GM08714 (cell line): Measurements from ENCODE around the gene RPTOR.

ENCODE experiments used
- H3K4me3 ChIP-seq: fragments of 200-500 bp; sonication (Bioruptor generic); 2 replicates; pipeline ENCODE4 v1.5.1; 2014; ENCODE audit warnings: mild to moderate bottlenecking, low read length, inconsistent platforms
- ZNF274 ChIP-seq: IDR thresholded peaks from 2 replicates; pipeline ENCODE4 v1.6.1; 2012; ENCODE audit warnings: mild to moderate bottlenecking, low read depth, low read length

The RPTOR gene

DNA sequence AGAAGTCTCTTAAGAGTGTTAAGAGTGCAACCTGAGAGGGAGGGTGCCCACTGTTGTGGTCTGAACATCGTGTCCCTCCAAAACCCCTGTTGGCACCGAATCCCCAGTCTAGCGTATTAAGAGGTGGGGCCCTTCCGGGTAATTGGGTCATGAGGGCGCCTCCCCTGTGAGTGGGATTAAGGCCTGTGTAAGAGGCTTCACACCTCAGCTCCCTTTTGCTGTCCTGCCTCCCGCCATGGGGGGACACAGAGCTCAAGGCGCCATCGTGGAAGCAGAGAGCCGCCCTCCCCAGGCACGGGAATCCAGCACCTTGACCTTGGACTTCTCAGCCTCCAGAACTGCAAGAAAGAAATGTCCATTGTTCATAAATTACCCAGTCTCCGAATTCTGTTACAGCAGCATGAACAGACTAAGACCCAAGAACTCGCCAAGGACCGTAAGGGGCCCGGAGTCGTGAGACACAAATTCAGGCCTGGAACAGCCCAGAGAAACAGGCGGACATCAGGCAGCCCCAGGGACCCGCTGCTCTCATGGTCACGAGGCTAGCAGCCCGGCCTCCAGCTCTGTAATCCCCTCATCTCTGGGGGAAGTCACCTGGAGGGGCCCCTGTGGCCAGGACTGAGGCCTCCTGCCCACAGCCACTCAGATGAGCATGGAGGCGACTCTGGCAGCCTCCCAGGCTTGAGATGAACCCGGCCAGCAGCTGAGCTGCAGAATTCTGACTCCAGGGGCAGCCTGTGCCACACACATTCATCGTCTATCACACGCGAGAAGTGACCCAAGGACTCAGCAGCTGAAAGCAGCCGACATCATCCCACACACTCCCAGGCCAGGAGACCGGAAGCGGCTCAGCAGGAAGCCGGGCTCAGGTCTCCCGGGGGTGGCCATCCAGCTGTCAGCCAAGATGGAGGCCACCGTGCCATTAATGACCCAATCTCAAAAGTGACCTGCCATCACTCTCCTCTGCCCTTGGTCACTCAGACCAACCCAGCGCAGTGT lies 434.2 kb downstream of the RPTOR start:
- TF ChIP-seq ZNF274, result no peak
- H3K4me3 ChIP-seq, result no peak overlapping the region

DNA sequence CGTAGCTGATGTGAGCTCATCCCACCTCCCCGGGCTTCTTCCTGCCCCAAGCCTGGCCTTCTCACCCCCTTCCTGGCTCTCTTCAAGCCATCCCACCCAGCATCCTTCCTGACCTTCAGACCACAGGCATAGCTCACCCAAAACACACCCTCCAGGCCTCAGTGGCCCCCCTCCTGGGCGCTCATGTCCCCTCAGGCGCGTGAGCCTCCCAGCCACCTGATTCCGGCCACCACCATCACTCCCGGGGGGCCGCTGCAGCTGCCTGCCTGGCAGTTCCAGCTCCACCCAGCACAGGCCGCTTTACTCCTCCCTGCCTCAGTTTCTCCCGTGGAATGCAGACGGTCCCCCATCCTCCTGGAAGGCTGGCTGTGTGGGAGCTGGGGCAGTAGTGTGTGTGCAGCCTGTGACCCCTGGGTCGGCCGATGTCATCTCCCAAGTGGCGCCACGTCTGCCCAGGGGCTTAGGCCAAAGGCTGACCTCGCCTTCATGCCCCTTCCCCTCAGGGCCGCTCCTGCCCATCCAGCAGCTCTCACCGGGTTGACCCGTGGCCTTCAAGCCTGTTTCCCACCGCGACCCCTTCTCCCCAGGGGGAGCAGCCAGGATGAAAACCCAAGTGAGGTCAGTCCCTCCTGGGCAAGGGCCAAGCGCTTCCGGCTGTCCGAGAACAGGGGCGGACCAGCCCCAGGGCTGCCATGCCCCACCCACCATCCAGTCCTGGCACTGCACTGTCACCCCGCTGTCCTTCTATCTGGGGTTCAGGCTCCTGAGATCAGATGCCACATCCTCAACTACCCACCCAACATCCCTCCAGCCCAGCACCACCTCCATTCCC lies 435.1 kb downstream of the RPTOR start:
- TF ChIP-seq ZNF274, result no peak
- H3K4me3 ChIP-seq, result no peak overlapping the region

DNA sequence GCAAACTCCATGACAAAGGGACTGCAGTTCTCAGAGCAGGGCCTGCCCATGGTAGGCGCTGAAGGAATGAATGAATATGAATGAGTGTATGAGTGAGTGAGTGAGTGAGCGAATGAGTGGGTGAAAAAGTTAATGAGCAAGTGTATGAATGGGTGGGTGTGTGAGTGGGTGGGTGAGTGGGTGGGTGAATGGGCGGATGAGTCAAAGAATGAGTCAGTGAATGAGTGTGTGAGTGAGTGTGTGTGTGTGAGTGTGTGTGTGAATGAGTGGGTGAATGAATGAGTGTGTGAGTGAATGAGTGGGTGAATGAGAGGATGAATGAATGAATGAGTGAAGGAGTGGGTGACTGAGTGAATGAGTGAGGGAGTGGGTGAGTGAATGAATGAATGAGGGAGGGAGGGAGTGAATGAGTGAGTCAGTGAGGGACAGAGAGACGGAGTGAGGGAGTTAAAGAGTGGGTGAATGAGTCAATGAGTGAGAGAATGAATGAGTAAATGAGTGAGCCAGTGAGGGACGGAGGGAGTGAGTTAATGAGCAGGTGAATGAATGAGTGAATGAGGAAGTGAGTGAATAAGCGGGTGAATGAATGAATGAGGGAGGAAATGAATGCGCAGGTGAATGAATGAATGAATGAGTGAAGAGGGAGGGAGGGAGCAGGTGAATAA lies 435.9 kb downstream of the RPTOR start:
- TF ChIP-seq ZNF274, result no peak
- H3K4me3 ChIP-seq, result no peak overlapping the region

DNA sequence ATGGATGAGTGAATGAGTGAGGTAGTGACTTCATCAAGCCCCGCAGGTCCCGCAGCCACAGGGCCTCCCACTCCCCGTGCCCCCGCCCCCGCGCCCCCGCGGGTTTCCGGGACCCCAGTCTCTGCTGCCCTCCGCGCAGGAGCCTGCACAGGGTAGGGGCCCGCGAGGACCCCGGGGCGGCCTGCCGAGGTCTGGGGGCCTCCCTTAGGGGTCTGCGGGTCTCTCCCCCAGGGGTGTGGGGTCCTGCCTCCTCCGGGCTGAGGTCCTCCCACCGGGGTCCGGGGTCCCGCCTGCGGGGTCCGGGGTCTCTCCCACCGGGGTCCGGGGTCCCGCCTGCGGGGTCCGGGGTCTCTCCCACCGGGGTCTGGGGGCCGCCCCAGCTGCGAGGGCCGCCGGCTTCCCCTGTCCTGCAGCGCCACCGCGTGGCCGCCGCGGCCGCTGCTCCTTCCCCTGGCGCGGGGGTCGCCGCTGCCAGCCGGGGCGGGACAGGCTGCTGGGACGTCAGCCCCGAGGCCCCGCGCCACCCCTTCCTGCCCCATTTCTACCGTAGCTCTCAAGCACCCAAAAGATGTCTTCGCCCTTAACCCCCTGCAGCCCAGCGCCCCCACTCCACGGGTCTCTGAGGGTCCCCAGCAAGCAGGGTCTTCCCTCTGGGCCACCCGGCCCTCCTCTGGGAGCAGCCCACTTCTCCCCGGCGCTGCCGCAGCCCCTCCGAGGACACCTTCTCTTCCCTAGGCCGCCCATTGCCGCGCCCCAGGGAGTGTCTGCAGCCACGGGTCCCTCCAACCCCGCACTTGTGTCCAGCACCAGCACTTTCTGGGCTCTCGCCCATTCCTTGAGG lies 436.6 kb downstream of the RPTOR start:
- no peak overlapping the region for H3K4me3 ChIP-seq
- no peak for TF ChIP-seq ZNF274

DNA sequence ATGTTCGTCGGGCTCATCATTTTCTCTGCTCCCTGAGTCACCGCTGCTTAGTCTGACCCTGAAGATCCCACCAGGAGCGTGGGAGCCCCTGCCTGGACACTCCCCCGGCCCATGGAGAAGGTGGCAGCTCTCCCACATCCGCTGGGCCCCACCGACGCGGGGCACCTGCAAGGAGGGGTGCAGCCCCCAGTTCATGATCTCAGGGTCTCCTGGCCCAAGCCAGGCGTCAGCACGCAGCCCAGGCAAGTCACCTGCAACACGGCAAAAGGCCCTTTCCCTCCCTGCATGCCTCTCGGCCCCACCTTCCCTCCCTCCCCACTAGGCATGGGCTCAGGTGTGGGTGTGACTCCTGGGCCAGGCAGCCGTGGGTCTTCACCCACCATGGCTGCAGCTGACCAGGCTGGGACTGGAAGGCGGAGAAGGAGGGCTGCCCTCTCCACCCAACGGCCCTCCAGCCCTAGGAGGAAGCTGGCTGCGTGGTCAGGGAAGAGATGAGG lies 437.3 kb downstream of the RPTOR start:
- TF ChIP-seq ZNF274, result no peak
- H3K4me3 ChIP-seq, result no peak overlapping the region

DNA sequence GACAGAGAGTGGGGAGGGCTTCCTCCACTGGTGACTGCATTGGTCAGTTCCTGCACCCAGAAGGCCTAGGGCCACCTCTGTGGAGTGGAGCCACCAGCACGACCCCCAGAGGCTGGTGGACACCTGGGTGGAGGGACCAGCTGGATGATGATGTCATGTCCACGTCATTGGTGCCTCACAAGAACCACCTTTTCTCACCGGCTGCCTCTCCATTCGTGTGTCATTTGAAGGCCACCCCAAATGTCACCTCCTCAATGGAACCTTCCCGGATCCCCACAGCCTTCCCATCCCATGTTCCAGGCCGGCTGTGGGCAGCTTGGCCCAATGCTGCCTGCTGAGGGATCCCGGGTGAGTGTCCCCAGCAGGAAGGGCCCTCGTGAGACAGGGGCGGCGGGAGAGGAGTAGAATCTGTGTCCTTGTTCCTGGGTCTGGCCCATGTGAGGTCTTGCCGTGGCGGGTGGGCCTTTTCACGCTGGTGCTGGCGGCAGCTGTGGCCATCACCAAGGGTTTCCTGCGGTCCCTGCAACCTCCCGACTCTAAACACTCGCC lies 437.9 kb downstream of the RPTOR start:
- TF ChIP-seq ZNF274, result no peak
- no peak overlapping the region for H3K4me3 ChIP-seq

DNA sequence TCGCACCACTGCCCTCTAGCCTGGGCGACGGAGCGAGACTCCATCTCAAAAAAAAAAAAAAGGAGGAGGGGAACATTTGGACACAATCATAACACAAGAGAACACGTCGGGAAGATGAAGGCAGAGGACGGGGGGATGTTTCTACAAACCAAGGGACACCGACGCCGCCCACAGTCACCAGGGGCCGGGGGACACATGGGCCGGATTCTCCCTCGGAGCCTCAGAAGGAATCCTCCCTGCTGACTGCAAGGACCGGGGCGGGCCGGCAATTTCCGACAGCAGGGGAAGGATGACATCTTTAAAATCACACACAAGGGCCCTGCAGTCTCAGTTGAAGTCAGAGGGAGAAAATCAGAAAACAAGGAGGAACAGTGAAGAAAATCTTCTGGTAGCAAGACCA lies 438.9 kb downstream of the RPTOR start:
- H3K4me3 ChIP-seq, result no peak overlapping the region
- no peak for TF ChIP-seq ZNF274

DNA sequence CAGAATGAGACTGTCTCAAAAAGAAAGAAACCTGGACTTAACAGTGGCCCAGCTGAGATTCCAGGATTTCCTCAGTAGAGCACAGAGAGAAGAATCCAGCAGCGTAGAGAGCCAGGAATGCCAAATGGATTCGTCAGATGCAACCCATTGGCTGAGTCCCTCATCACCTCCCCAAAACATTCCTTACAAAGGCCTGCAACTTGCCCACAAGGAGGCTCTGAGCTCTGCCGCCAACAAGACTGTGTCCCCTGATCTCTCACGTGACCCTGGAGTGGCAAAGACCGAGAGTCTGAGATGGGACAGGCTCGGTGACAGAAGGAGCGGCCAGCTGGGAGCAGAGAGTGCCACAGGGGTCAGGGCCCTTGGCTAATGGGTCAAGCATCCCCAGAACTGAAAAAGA lies 440.1 kb downstream of the RPTOR start:
- no peak for TF ChIP-seq ZNF274

DNA sequence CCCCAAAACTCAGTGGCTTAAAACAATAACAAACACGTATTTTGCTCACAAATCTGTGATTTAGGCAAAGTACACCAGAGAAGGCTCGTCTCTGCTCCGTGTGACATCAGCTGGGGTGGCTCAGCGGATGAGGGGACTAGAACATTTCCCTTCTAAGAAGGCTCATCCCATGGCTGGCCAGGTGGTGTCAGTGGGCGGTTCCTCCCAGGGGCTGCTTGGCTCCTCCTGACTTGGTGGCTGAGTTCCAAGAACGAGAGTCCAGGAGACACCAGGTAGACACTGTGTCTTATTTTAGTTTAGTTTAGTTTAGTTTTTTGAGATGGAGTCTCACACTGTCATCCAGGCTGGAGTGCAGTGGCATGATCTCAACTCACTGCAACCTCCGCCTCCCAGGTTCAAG lies 441.4 kb downstream of the RPTOR start:
- no peak for TF ChIP-seq ZNF274
- no peak overlapping the region for H3K4me3 ChIP-seq

More for the DNA sequence above, 440.1 kb downstream of the RPTOR start:
- H3K4me3 ChIP-seq, result no peak overlapping the region

DNA sequence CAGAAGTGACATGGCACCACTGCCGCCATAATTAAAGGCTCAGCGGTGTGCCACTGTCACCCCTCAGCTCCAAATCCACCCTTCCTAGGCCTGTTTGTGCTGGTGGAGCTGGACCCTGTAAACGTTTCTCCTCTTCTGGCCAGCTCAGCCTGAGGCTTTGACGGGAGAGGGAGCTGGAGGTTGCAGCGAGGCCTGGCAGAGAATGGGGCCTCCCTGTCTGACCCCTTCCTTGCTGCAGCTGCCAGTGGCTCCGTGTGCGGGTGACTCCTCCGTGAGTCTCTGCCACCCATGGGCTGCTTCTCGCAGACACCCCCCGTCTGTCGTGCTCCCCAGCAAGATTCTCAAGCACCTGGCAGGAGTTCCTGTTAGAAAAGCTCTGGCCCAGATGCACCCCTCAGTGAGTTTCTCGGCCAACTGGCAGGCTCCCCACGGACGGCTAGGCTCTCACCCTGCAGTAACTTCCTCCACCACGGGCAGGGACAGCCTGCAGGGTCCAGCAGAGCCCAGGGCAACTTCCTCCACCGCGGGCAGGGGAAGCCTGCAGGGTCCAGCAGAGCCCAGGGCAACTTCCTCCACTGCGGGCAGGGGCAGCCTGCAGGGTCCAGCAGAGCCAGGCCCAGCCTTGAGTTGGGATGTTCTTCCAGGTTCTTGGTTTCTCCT lies 442.3 kb downstream of the RPTOR start:
- no peak overlapping the region for H3K4me3 ChIP-seq
- TF ChIP-seq ZNF274, result no peak

DNA sequence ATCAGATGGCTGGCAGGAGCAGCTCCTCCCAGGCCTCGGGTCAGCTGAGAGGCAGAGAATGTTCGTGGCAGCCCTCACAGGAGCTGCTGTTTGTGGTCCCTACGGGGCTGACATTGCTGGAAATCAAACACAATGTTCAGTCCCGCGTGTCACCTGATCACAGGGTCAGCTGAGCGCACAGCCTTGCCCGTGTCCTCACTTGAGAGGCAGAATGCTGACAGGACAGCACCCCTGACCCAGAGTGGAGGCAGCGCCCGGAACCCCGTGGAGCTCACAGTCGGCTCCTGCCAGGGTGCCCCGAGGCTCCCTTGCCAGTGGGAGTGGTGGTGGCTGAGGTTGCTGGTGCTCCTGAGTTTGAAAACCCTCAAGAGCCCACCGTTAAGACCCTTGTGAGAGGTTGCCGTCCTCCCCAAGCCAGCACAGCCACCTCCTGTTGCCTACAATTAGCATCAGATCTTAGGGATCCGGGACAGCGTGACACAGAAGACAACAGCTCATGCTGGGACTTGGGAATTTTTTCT lies 443.4 kb downstream of the RPTOR start:
- no peak for TF ChIP-seq ZNF274
- no peak overlapping the region for H3K4me3 ChIP-seq

DNA sequence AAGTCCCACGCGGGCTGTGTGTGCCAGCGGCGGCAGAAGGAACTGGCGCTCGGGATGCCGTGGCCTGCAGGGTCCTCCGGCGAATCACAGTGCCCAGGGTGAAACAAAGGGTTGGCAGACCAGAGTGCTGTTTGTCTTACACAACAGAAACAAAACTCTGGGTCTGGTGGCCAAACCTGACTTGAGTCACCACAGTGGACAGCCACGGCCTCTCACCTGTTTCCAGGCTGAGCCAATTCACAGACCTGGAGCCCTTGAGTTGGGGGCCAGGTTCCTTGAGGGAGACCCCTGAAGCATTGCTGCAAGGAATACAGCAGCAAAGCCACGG lies 444.9 kb downstream of the RPTOR start:
- no peak overlapping the region for H3K4me3 ChIP-seq
- TF ChIP-seq ZNF274, result no peak
